ENCODE results near the gene NSFL1C. TPM values are rescaled to one million over a fixed set of nuclear protein-coding genes. Genes with fewer than 3 reads are reported as not detected.

The NSFL1C gene
- 120 to 154 TPM (median 125 TPM) in 5 replicates for total RNA-seq (2022; extraction: Qiagen RNA extraction; ENCODE audit: low read depth)

GRCh38 chr20:1466211-1467081 is at the start of gene NSFL1C:
NSFL1C (minus strand) TSS chr20:1466849; CDS start chr20:1466824, 25 bp downstream.

GRCh38 chr20:1491281-1491840 is 24.7 kb upstream of the NSFL1C start, which contains the start of gene SIRPB2:
SIRPB2 (minus strand) TSS chr20:1491420; CDS start chr20:1491359, 61 bp downstream.

GRCh38 chr20:1392693-1393506 is 73.7 kb downstream of the NSFL1C start, which contains the start of gene FKBP1A:
FKBP1A (minus strand) TSS chr20:1393054; CDS start chr20:1392998, 56 bp downstream.

Other genes starting within 250 kb of the NSFL1C start
- gene RAD21L1, start 240.8 kb downstream of the NSFL1C start, total RNA-seq (2022; extraction: Qiagen RNA extraction; ENCODE audit: low read depth) = 0.05 to 0.12 TPM in 2 of 5 replicates, not detected in the others
- 3.8 to 5.6 TPM (median 4.6 TPM) in 5 replicates for gene SNPH, start 200.6 kb downstream of the NSFL1C start, total RNA-seq (2022; extraction: Qiagen RNA extraction; ENCODE audit: low read depth)
- gene SDCBP2, start 137.7 kb downstream of the NSFL1C start, total RNA-seq (2022; extraction: Qiagen RNA extraction; ENCODE audit: low read depth) = 0.79 to 1.1 TPM (median 0.99 TPM) in 5 replicates
- 498 to 544 TPM (median 537 TPM) in 5 replicates for gene FKBP1A, start 73.8 kb downstream of the NSFL1C start, total RNA-seq (2022; extraction: Qiagen RNA extraction; ENCODE audit: low read depth)
- gene SIRPB2, start 24.6 kb upstream of the NSFL1C start, total RNA-seq (2022; extraction: Qiagen RNA extraction; ENCODE audit: low read depth) = not detected in 5 replicates
- not detected in 5 replicates for gene SIRPD, start 90.9 kb upstream of the NSFL1C start, total RNA-seq (2022; extraction: Qiagen RNA extraction; ENCODE audit: low read depth)
- gene SIRPB1, start 153.2 kb upstream of the NSFL1C start, total RNA-seq (2022; extraction: Qiagen RNA extraction; ENCODE audit: low read depth) = 0.43 to 0.99 TPM (median 0.66 TPM) in 5 replicates
- not detected in 5 replicates for gene SIRPG, start 190.9 kb upstream of the NSFL1C start, total RNA-seq (2022; extraction: Qiagen RNA extraction; ENCODE audit: low read depth)